ENCODE results near the gene LTB4R. TPM values are rescaled to one million over a fixed set of nuclear protein-coding genes. Genes with fewer than 3 reads are reported as not detected.

The LTB4R gene
- total and polyA plus RNA-seq, 2 donors (not counting 1 experiment from before 2014, with no cell fraction given): 0.62 to 0.66 TPM

DNA sequence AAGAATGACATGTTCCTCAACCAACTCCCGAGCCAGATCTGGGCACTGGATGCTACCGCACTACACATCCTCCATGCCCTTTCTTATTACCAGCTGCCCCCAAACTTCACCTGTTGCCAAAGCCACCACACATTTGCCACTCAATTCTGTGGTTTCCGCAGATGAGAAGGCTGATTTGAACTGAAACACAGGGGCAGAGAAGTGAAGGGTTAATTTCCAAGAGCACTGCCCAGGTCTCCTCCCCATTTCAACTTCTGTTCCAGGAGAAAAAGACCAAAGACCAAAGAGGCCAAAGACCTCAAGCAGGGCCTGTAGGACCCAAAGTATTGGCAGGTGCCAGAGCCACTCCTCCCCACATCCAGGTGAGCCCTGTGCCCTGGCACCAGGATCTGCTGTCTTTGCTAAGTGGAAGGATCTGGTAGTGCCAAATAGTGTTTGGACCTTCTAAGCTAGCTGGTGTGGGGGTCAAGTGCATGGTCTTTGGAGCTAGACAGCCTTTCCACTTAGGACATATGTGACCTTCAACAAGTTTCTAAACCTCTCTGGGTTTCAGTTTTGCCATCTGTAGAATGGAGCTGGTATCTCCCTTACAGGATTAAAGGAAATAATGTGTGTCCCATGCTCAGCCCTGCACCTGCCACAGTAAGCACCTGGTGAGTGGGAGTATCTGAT is 19.7 kb upstream of the LTB4R start:
- TF ChIP-seq, protein P1, sequence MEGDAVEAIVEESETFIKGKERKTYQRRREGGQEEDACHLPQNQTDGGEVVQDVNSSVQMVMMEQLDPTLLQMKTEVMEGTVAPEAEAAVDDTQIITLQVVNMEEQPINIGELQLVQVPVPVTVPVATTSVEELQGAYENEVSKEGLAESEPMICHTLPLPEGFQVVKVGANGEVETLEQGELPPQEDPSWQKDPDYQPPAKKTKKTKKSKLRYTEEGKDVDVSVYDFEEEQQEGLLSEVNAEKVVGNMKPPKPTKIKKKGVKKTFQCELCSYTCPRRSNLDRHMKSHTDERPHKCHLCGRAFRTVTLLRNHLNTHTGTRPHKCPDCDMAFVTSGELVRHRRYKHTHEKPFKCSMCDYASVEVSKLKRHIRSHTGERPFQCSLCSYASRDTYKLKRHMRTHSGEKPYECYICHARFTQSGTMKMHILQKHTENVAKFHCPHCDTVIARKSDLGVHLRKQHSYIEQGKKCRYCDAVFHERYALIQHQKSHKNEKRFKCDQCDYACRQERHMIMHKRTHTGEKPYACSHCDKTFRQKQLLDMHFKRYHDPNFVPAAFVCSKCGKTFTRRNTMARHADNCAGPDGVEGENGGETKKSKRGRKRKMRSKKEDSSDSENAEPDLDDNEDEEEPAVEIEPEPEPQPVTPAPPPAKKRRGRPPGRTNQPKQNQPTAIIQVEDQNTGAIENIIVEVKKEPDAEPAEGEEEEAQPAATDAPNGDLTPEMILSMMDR (conservative IDR thresholded peaks at IDR 0.05 in 1 of 2, IDR thresholded peaks at IDR 0.05 in 1 of 2; ENCODE audit: low read depth in 1 of 2, low read length in 2 of 2): no peak
- TF ChIP-seq EZH2 (IDR thresholded peaks at IDR 0.05; ENCODE audit: low read length, missing control alignments): no peak
- Histone ChIP-seq H3K27ac (ENCODE audit: insufficient read depth, low read length) (no peak overlapping the region), H3K9me3 (ENCODE audit: control insufficient read depth, insufficient read depth, low read depth, low read length) (no peaks in the 10 kb centered on the region)

DNA sequence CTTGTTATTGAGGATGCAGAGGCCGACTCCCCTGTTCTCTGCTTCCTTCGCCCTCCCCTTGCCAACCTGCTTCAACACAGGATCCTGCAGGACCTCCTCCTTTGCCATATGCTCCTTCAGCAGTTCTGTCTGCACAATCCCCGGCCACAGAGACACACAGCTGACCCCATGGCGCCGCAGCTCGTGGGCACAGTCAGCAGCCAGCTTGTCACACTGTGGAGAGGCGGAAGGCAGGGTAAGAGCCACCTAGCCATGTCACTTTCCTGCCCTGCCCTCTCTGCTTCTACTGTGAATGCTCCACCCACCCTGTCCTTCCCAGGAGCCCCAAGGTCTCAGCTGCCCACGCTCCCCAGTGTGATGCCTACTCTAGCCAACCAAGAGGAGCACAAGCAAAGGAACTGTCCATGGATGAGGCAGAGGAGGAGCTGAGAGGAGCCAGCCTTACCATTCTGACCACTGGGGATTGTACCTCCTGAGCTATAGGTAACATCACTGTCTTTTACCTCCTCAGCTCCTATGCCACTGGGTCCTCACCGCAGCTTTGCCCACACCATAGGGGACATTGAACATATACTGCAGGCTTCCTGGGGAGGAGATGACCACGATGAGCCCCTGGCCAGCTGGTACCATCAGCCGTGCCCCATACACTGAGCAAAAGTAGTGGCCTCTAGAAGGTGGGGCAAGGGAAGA is 19.0 kb upstream of the LTB4R start:
- peaks cover 4% of the 10 kb centered on the region for H3K4me1 ChIP-seq (ENCODE audit: control insufficient read depth, extremely low read depth, insufficient read depth, low read length)
- no peaks in the 10 kb centered on the region for H3K9me3 ChIP-seq (ENCODE audit: control insufficient read depth, insufficient read depth, low read depth, low read length)
- H3K4me2 ChIP-seq (ENCODE audit: extremely low read depth, insufficient read depth, low read length): no peak overlapping the region
- H3K27me3 ChIP-seq (ENCODE audit: control insufficient read depth, insufficient read depth, low read length): no peaks in the 10 kb centered on the region
- H3K9ac ChIP-seq (ENCODE audit: insufficient read depth, low read length): no peak overlapping the region
- no peak overlapping the region for H3K27ac ChIP-seq (ENCODE audit: insufficient read depth, low read length)
- no peak overlapping the region for H3K4me3 ChIP-seq (replicated peaks in 1 of 4; ENCODE audit: control extremely low read depth in 1 of 4, insufficient read depth in 1 of 4, low read depth in 3 of 4, low read length in 4 of 4)
- DNase-seq (ENCODE audit: low read depth in 2 of 2): no peak
- peaks cover 21% of the 10 kb centered on the region for H3K36me3 ChIP-seq (ENCODE audit: control insufficient read depth, insufficient read depth, low read length)
- TF ChIP-seq, protein P1 (conservative IDR thresholded peaks at IDR 0.05 in 1 of 2, IDR thresholded peaks at IDR 0.05 in 1 of 2; ENCODE audit: low read depth in 1 of 2, low read length in 2 of 2): no peak
- no peak for TF ChIP-seq EZH2 (IDR thresholded peaks at IDR 0.05; ENCODE audit: low read length, missing control alignments)
- H2AFZ ChIP-seq (ENCODE audit: low read length): no peak overlapping the region
- H4K20me1 ChIP-seq (ENCODE audit: control insufficient read depth, extremely low read depth, insufficient read depth, low read length): no peaks in the 10 kb centered on the region
- no peaks in the 10 kb centered on the region for H3K79me2 ChIP-seq (ENCODE audit: control insufficient read depth, insufficient read depth, low read length)

More for the DNA sequence above, 19.7 kb upstream of the LTB4R start:
- no peak for DNase-seq (ENCODE audit: low read depth in 2 of 2)
- Histone ChIP-seq H2AFZ (ENCODE audit: low read length) (no peak overlapping the region), H3K9ac (ENCODE audit: insufficient read depth, low read length) (no peak overlapping the region), H3K4me1 (ENCODE audit: control insufficient read depth, extremely low read depth, insufficient read depth, low read length) (peaks cover 2% of the 10 kb centered on the region), H3K27me3 (ENCODE audit: control insufficient read depth, insufficient read depth, low read length) (no peaks in the 10 kb centered on the region), H3K4me2 (ENCODE audit: extremely low read depth, insufficient read depth, low read length) (no peak overlapping the region), H3K4me3 (replicated peaks in 1 of 4; ENCODE audit: control extremely low read depth in 1 of 4, insufficient read depth in 1 of 4, low read depth in 3 of 4, low read length in 4 of 4) (no peak overlapping the region), H3K36me3 (ENCODE audit: control insufficient read depth, insufficient read depth, low read length) (peaks cover 21% of the 10 kb centered on the region), H4K20me1 (ENCODE audit: control insufficient read depth, extremely low read depth, insufficient read depth, low read length) (no peaks in the 10 kb centered on the region), H3K79me2 (ENCODE audit: control insufficient read depth, insufficient read depth, low read length) (no peaks in the 10 kb centered on the region)

DNA sequence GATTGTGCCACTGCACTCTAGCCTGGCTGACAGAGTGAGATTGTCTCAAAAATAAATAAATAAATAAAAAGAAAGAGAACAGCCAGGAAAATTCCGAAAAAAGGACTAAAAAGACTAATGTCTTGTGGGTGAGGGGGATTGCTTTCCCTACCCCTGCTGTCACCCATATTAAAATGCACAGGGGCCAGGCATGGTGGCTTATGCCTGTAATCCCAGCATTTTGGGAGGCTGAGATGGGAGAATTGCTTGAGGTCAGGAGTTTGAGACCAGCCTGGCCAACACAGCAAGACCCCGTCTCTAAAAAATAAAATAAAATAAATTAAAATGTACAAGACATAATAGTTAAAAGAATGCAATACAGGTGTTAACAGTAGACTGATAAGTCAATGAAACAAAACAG is 17.8 kb upstream of the LTB4R start:
- no peak for DNase-seq (ENCODE audit: low read depth in 2 of 2)
- H3K9ac ChIP-seq (ENCODE audit: insufficient read depth, low read length): no peak overlapping the region
- H3K79me2 ChIP-seq (ENCODE audit: control insufficient read depth, insufficient read depth, low read length): no peaks in the 10 kb centered on the region

More for the DNA sequence above, 17.8 kb upstream of the LTB4R start:
- Histone ChIP-seq H2AFZ (ENCODE audit: low read length) (no peak overlapping the region), H3K27me3 (ENCODE audit: control insufficient read depth, insufficient read depth, low read length) (no peaks in the 10 kb centered on the region), H3K4me3 (replicated peaks in 1 of 4; ENCODE audit: control extremely low read depth in 1 of 4, insufficient read depth in 1 of 4, low read depth in 3 of 4, low read length in 4 of 4) (no peak overlapping the region), H3K9me3 (ENCODE audit: control insufficient read depth, insufficient read depth, low read depth, low read length) (no peaks in the 10 kb centered on the region), H3K36me3 (ENCODE audit: control insufficient read depth, insufficient read depth, low read length) (peaks cover 21% of the 10 kb centered on the region), H4K20me1 (ENCODE audit: control insufficient read depth, extremely low read depth, insufficient read depth, low read length) (no peaks in the 10 kb centered on the region), H3K4me1 (ENCODE audit: control insufficient read depth, extremely low read depth, insufficient read depth, low read length) (peaks cover 4% of the 10 kb centered on the region), H3K27ac (ENCODE audit: insufficient read depth, low read length) (no peak overlapping the region), H3K4me2 (ENCODE audit: extremely low read depth, insufficient read depth, low read length) (no peak overlapping the region)
- no peak for TF ChIP-seq EZH2 (IDR thresholded peaks at IDR 0.05; ENCODE audit: low read length, missing control alignments)
- TF ChIP-seq, protein P1 (conservative IDR thresholded peaks at IDR 0.05 in 1 of 2, IDR thresholded peaks at IDR 0.05 in 1 of 2; ENCODE audit: low read depth in 1 of 2, low read length in 2 of 2): no peak

Data from fibroblast of lung (primary cell).